DND-41 (cell line): ENCODE results near the gene HES6.
A peak's percentile ranks its signal among the peaks of the same experiment; 100 is the strongest.

Experiments used
- ATAC-seq: fragments of 200-7000 bp; cut with Tn5 transposase; 3 replicates; pipeline ENCODE4 v1.9.1; 2021; ENCODE audit warnings: low read depth; ENCODE audit not compliant: insufficient read depth
- DNase-seq: peaks from one replicate; pipeline ENCODE4 v3.0.0-alpha.2; 2020
- H2AFZ ChIP-seq: 2 replicates; pipeline ENCODE4 v1.6.0; 2012; ENCODE audit warnings: low read depth, low read length
- H3K27ac ChIP-seq: 2 replicates; pipeline ENCODE4 v1.5.1; 2012; ENCODE audit warnings: low read length, inconsistent platforms
- H3K27me3 ChIP-seq: fragments of 200-600 bp; sonication (generic); 2 replicates; pipeline ENCODE4 v1.6.0; 2012; ENCODE audit warnings: low read length, mild to moderate bottlenecking, inconsistent platforms; ENCODE audit not compliant: insufficient read depth, poor library complexity
- H3K36me3 ChIP-seq: 2 replicates; pipeline ENCODE4 v1.5.1; 2012; ENCODE audit warnings: low read length, inconsistent platforms; ENCODE audit not compliant: insufficient read depth
- H3K4me1 ChIP-seq: 2 replicates; pipeline ENCODE4 v1.5.1; 2012; ENCODE audit warnings: mild to moderate bottlenecking, low read length; ENCODE audit not compliant: insufficient read depth
- H3K4me2 ChIP-seq: 2 replicates; pipeline ENCODE4 v1.6.0; 2012; ENCODE audit warnings: mild to moderate bottlenecking, moderate library complexity, low read length, inconsistent platforms; ENCODE audit not compliant: insufficient read depth
- H3K4me3 ChIP-seq, 2 experiments: fragments of 200-600 bp in 1 of 2; shearing (Covaris generic) in 1 of 2; 2 replicates each; pipeline ENCODE4 v1.5.1; 2012 to 2016; ENCODE audit warnings: inconsistent platforms in 2 of 2, low read length in 2 of 2, mild to moderate bottlenecking in 2 of 2, low read depth in 1 of 2, moderate library complexity in 1 of 2
- H3K79me2 ChIP-seq: 2 replicates; pipeline ENCODE4 v1.6.0; 2012; ENCODE audit warnings: low read length, inconsistent platforms; ENCODE audit not compliant: insufficient read depth
- H3K9ac ChIP-seq: 2 replicates; pipeline ENCODE4 v1.6.0; 2012; ENCODE audit warnings: low read depth, mild to moderate bottlenecking, inconsistent platforms, low read length, moderate library complexity
- H3K9me3 ChIP-seq: 2 replicates; pipeline ENCODE4 v1.5.1; 2012; ENCODE audit warnings: low read length, moderate library complexity, mild to moderate bottlenecking, inconsistent platforms; ENCODE audit not compliant: insufficient read depth, severe bottlenecking
- H4K20me1 ChIP-seq: 2 replicates; pipeline ENCODE4 v1.6.0; 2012; ENCODE audit warnings: low read length; ENCODE audit not compliant: insufficient read depth
- CTCF ChIP-seq: IDR thresholded peaks from 2 replicates; pipeline ENCODE4 v1.5.1; 2012; ENCODE audit warnings: borderline replicate concordance, low read length, moderate library complexity, mild to moderate bottlenecking; ENCODE audit not compliant: poor library complexity, severe bottlenecking; ENCODE audit errors: extremely low read depth
- EZH2 ChIP-seq: IDR thresholded peaks from 3 replicates; pipeline ENCODE4 v1.6.1; 2012; ENCODE audit warnings: borderline replicate concordance, low read depth, mild to moderate bottlenecking, moderate library complexity, low read length, inconsistent platforms; ENCODE audit not compliant: severe bottlenecking

The HES6 gene

GRCh38 chr2:238203094-238203972 lies 36.5 kb downstream of the HES6 start, which contains the start of gene ILKAP:
Gene ILKAP, minus strand, starts transcription at chr2:238203695. Its CDS starts 142 bp downstream, at chr2:238203553.
- Histone ChIP-seq H3K4me2 (peak within 1 kb of the TSS; percentile 94), H3K27ac (peak within 1 kb of the TSS; percentile 95), H3K9ac (peak within 1 kb of the TSS; percentile 90), H4K20me1 (peaks cover 42% of the 10 kb centered on the region), H3K4me3 (peak within 1 kb of the TSS; percentile 65 to 86), H3K9me3 (no peaks in the 10 kb centered on the region), H2AFZ (peak within 1 kb of the TSS; percentile 97), H3K79me2 (peaks cover 55% of the 10 kb centered on the region), H3K27me3 (peaks cover 19% of the 10 kb centered on the region), H3K4me1 (peaks cover 39% of the 10 kb centered on the region), H3K36me3 (peaks cover 7% of the 10 kb centered on the region; the same call in 1 of the 2 replicates)
- peak; percentile 95 for ATAC-seq
- DNase-seq, result peak; percentile 87
- TF ChIP-seq CTCF (no peak), EZH2 (no peak)

DNA sequence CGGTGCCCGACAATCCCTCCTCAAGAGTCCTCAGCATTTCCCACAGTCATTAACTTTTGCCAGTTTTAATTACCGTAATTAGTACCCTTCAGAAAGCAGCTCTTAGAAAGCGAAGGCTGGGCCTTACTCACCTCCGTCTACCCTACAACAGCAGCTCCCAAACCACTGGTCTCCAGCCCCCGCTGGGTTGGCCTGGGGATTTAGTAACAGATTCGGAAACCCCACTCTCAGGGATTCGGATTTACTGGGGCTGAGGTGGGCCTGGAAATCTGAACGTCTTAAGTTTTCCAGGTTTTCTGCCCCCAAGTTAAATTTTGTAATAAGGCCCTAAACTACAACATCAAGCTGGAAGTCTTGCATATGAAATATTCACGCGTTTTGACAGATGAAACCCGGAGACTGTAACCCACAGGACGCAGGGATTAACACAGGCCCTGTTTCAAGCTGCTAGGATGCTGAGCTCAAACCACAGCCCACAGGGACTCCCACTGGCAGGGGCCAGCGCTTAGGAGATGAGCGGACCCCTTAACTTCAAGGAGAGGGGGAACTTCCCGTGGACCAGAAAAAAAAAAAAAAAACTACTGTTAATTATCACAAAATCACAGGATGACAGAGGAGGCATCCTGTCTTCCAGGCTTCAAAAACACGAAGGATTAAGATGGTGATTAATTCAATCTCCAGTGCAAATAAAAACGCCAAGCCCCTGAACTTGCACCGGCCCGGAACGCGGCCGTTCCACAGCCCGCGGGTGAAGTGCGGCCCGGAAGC lies 37.3 kb downstream of the HES6 start:
- peak overlapping the region; percentile 93 for H3K4me2 ChIP-seq
- no peaks in the 10 kb centered on the region for H3K9me3 ChIP-seq
- H3K27ac ChIP-seq, result peak overlapping the region; percentile 75
- peak; percentile 66 for ATAC-seq
- TF ChIP-seq CTCF, result no peak
- no peak for TF ChIP-seq EZH2
- H3K4me1 ChIP-seq, result peaks cover 39% of the 10 kb centered on the region
- H4K20me1 ChIP-seq, result peaks cover 50% of the 10 kb centered on the region
- H3K79me2 ChIP-seq, result peaks cover 63% of the 10 kb centered on the region
- peaks cover 9% of the 10 kb centered on the region for H3K36me3 ChIP-seq
- peak overlapping the region; percentile 90 for H3K9ac ChIP-seq
- H3K27me3 ChIP-seq, result peaks cover 11% of the 10 kb centered on the region
- peak; percentile 70 for DNase-seq
- peak overlapping the region; percentile 67; the same call in 1 of the 2 replicates for H2AFZ ChIP-seq
- H3K4me3 ChIP-seq, result peak overlapping the region; percentile 65 to 86; a peak in 3 of 4 replicates

- ATAC-seq (no peak), DNase-seq (no peak)
- no peak overlapping the region for H3K27ac ChIP-seq
- H4K20me1 ChIP-seq, result peaks cover 29% of the 10 kb centered on the region
- H3K4me1 ChIP-seq, result no peaks in the 10 kb centered on the region
- no peak overlapping the region for H3K9ac ChIP-seq
- no peak overlapping the region for H3K4me2 ChIP-seq
- no peak overlapping the region for H2AFZ ChIP-seq
- no peak overlapping the region for H3K4me3 ChIP-seq
- H3K27me3 ChIP-seq, result no peaks in the 10 kb centered on the region
- no peaks in the 10 kb centered on the region for H3K9me3 ChIP-seq
- H3K79me2 ChIP-seq, result peaks cover 23% of the 10 kb centered on the region
- no peak for TF ChIP-seq EZH2
- no peak for TF ChIP-seq CTCF
- peaks cover 90% of the 10 kb centered on the region for H3K36me3 ChIP-seq
Measured at GRCh38 chr2:238190445-238190844, 49.4 kb downstream of the HES6 start.
